ENCODE results near the gene FAM78B.

Gene FAM78B

GRCh38 chr1:166039436-166040201 is 127.2 kb downstream of the FAM78B start:
- H3K27me3 ChIP-seq (ENCODE audit: insufficient read depth, low read length, poor library complexity, severe bottlenecking) = no peaks in the 10 kb centered on the region
- no peaks in the 10 kb centered on the region for H3K9me3 ChIP-seq (ENCODE audit: insufficient read depth, low read depth, low read length)
- no peaks in the 10 kb centered on the region for H3K4me1 ChIP-seq (ENCODE audit: insufficient read depth, low read length, poor library complexity, severe bottlenecking)
- no peak overlapping the region for H3K4me2 ChIP-seq (ENCODE audit: low read depth, low read length, poor library complexity, severe bottlenecking)
- no peaks in the 10 kb centered on the region for H3F3A ChIP-seq (ENCODE audit: low read depth)
- no peak overlapping the region for H2AFZ ChIP-seq (ENCODE audit: low read length)
- no peak overlapping the region for H3K4me3 ChIP-seq (ENCODE audit: low read length, poor library complexity, severe bottlenecking)
- TF ChIP-seq CTCF (conservative IDR thresholded peaks at IDR 0.05; ENCODE audit: low read length) = no peak
- TF ChIP-seq EZH2phosphoT487 (IDR thresholded peaks at IDR 0.05; ENCODE audit: borderline replicate concordance) = no peak
- H3K36me3 ChIP-seq (ENCODE audit: insufficient read depth, low read length) = no peaks in the 10 kb centered on the region
- H3K79me2 ChIP-seq (ENCODE audit: insufficient read depth, low read length) = no peaks in the 10 kb centered on the region
- no peaks in the 10 kb centered on the region for H4K20me1 ChIP-seq (ENCODE audit: insufficient read depth, low read length, poor library complexity, severe bottlenecking)
- H3K9me2 ChIP-seq (replicated peaks; ENCODE audit: low read depth, low read length) = no peaks in the 10 kb centered on the region
- H3K9ac ChIP-seq (ENCODE audit: low read depth, low read length, poor library complexity, severe bottlenecking) = no peak overlapping the region

GRCh38 chr1:166036092-166036491 is 130.7 kb downstream of the FAM78B start:
- TF ChIP-seq EZH2phosphoT487 (IDR thresholded peaks at IDR 0.05; ENCODE audit: borderline replicate concordance) (no peak), CTCF (conservative IDR thresholded peaks at IDR 0.05; ENCODE audit: low read length) (no peak)
- Histone ChIP-seq H3K9me3 (ENCODE audit: insufficient read depth, low read depth, low read length) (no peaks in the 10 kb centered on the region), H3K4me1 (ENCODE audit: insufficient read depth, low read length, poor library complexity, severe bottlenecking) (no peaks in the 10 kb centered on the region), H3K27me3 (ENCODE audit: insufficient read depth, low read length, poor library complexity, severe bottlenecking) (no peaks in the 10 kb centered on the region), H3K79me2 (ENCODE audit: insufficient read depth, low read length) (no peaks in the 10 kb centered on the region), H3F3A (ENCODE audit: low read depth) (no peaks in the 10 kb centered on the region), H3K4me3 (ENCODE audit: low read length, poor library complexity, severe bottlenecking) (no peak overlapping the region), H3K9ac (ENCODE audit: low read depth, low read length, poor library complexity, severe bottlenecking) (no peak overlapping the region), H2AFZ (ENCODE audit: low read length) (no peak overlapping the region), H3K36me3 (ENCODE audit: insufficient read depth, low read length) (no peaks in the 10 kb centered on the region), H4K20me1 (ENCODE audit: insufficient read depth, low read length, poor library complexity, severe bottlenecking) (no peaks in the 10 kb centered on the region), H3K9me2 (replicated peaks; ENCODE audit: low read depth, low read length) (no peaks in the 10 kb centered on the region), H3K4me2 (ENCODE audit: low read depth, low read length, poor library complexity, severe bottlenecking) (no peak overlapping the region)

- H3K4me1 ChIP-seq (ENCODE audit: insufficient read depth, low read length, poor library complexity, severe bottlenecking) = no peaks in the 10 kb centered on the region
- no peaks in the 10 kb centered on the region for H4K20me1 ChIP-seq (ENCODE audit: insufficient read depth, low read length, poor library complexity, severe bottlenecking)
- no peaks in the 10 kb centered on the region for H3K9me3 ChIP-seq (ENCODE audit: insufficient read depth, low read depth, low read length)
- H3K79me2 ChIP-seq (ENCODE audit: insufficient read depth, low read length) = no peaks in the 10 kb centered on the region
- no peak overlapping the region for H3K4me2 ChIP-seq (ENCODE audit: low read depth, low read length, poor library complexity, severe bottlenecking)
- no peaks in the 10 kb centered on the region for H3K27me3 ChIP-seq (ENCODE audit: insufficient read depth, low read length, poor library complexity, severe bottlenecking)
- H3K9ac ChIP-seq (ENCODE audit: low read depth, low read length, poor library complexity, severe bottlenecking) = no peak overlapping the region
- H3K9me2 ChIP-seq (replicated peaks; ENCODE audit: low read depth, low read length) = no peaks in the 10 kb centered on the region
- no peaks in the 10 kb centered on the region for H3K36me3 ChIP-seq (ENCODE audit: insufficient read depth, low read length)
- H3K4me3 ChIP-seq (ENCODE audit: low read length, poor library complexity, severe bottlenecking) = no peak overlapping the region
- no peak overlapping the region for H2AFZ ChIP-seq (ENCODE audit: low read length)
- TF ChIP-seq EZH2phosphoT487 (IDR thresholded peaks at IDR 0.05; ENCODE audit: borderline replicate concordance) = no peak
- no peak for TF ChIP-seq CTCF (conservative IDR thresholded peaks at IDR 0.05; ENCODE audit: low read length)
- H3F3A ChIP-seq (ENCODE audit: low read depth) = no peaks in the 10 kb centered on the region
These were observed 134.0 kb downstream of the FAM78B start for GRCh38 chr1:166032572-166033371.
